Activated CD8-positive, alpha-beta memory T cell treated with anti-CD3 and anti-CD28 coated beads, Interleukin-2, amount 50 U/mL, for 4 hours (primary cell): ENCODE measurements around the gene ATXN1.
"Not testable (repeated sequence)": the region's sequence is repeated elsewhere in the genome, so short reads cannot be mapped to it uniquely, and the experiment has no call there.

Experiments used
- DNase-seq: peaks from one replicate; pipeline ENCODE4 v3.0.0-alpha.2; 2020

The ATXN1 gene

DNA sequence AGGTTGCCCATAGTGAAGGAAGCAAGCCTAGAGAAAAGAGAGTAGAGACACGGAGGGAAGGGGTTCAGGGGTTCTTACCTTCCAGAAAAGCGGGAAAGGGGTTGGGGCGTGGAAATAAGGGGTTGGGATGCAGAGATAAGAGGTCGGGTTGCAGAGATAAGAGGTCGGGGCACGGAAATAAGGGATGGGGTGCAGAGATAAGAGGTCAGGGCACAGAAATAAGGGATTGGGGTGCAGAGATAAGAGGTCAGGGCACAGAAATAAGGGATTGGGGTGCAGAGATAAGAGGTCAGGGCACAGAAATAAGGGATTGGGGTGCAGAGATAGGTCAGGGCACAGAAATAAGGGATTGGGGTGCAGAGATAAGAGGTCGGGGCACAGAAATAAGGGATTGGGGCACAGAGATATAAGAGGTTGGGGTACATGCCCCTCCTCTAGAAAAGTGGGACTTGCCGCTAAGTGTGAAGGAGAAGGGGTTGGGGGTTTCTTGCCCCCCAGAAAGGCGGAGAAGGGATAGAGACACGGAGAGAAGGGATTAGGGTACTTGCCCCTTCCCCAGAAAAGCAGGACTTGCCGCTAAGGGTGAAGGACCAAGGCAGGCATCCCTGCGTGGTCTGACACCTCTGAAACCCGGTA, 497.7 kb downstream of the ATXN1 start:
- not testable (repeated sequence) for DNase-seq

DNA sequence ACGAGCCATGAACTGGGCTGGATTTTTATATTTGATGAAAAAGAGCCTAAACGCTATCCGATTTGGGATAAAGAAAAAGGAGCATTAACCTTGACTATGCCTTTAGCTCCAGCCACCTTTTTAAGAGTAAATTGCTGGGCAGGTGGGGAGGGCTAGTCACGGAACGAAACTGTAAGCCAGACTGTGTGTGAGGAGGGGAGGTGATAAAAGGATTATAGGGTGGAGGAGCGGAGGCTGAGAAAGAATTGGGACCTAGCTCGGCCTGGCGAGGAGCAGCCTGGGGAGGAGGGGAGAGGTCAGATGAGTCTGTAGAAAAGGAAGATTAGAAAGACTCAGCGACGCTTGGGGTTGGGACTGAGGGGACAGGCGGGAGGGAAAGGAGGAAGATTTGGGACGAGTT, 498.5 kb downstream of the ATXN1 start:
- DNase-seq, result not testable (repeated sequence)

- DNase-seq, result not testable (repeated sequence)
Measured at GRCh38 chr6:16260602-16261001, 500.7 kb downstream of the ATXN1 start.

GRCh38 chr6:16259604-16260003, 501.7 kb downstream of the ATXN1 start:
- DNase-seq, result not testable (repeated sequence)

DNA sequence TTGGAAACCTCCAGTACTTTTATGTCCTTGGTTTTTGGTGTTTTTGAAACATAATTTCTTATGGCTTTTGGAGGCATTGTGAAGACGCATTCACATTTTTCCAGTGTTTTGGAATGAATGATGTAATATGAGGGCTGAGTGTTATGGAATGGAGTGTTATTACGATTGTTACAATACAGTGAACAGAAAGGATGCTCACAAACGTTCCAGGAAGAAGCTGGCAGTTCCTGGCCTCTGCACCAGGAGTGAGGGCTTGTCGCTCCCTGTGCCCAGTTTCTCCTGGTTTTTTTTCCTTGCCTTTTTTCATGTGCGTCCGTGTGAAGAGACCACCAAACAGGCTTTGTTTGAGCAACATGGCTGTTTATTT, 502.6 kb downstream of the ATXN1 start:
- no peak for DNase-seq

GRCh38 chr6:16257999-16258708, 503.1 kb downstream of the ATXN1 start:
- no peak for DNase-seq

DNA sequence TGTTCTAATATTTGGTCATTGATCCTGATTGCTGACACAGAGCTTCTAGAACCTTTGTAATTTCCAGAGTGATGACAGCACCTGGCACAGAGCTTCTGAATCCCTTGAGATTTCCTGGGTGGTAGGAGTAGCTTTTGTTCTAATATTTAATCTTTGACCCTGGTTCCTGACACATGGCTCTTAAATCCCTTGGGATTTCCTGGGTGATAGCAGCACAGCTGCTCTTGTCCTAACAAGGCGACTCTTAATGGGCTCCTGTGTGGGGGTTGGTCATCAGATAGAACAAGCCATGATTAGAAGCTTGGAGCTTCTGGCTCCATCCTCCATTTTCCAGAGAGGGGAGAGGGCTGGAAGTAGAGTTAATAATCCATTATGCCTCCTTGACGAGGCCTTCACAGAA, 504.5 kb downstream of the ATXN1 start:
- no peak for DNase-seq

GRCh38 chr6:16254535-16254934, 506.7 kb downstream of the ATXN1 start:
- DNase-seq, result no peak

DNA sequence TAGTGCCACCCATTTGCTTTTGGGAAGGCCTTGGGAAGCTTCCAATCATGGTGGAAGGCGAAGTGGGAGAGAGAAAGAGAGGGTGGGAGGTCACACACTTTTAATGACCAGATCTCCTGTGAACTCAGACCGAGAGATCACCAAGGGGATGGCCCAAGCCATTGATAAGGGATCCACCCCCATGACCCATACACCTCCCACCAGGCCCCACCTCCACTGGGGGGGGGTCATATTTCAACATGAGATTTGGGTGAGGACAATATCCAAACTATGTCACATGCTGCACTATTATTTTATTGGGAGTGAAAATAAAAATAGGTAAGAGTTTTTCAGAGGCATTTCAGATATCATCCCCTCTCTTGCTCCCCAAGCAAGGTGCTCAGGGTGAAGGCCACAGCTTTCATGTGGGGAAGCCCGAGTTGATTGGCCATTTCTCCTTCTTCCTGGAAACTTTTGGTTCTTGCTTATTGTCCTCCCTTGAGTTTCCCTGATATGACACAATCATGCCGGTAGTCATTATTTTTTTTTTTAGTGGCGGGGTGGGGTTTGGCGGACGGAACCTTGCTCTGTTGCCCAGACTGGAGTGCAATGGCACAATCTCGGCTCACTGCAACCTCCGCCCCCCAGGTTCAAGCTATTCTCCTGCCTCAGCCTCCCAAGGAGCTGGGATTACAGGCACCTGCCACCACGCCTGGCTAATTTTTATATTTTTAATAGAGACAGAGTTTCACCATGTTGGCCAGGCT, 507.7 kb downstream of the ATXN1 start:
- DNase-seq, result no peak

GRCh38 chr6:16252686-16253299, 508.5 kb downstream of the ATXN1 start:
- no peak for DNase-seq

DNA sequence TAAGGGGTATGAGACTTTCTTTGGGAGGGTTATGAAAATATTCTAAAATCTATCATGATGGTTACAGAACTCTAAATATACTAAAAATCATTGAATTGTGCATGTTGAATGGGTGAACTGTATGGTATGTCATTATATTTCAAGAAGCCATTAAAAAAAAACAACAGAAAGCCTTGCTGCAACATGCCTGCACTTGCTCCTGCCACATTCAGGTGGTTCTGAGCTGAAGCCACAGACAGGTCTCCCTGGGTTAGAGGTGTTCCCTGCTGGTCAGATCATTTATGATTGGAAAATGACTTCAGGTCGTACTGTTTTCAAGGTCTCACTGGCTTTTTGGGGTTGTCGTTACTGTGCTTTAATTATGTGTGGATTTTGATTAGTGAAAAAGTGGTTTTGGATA, 509.6 kb downstream of the ATXN1 start:
- no peak for DNase-seq

GRCh38 chr6:16249971-16250370, 511.3 kb downstream of the ATXN1 start:
- DNase-seq, result no peak
